Hepatocyte (in vitro differentiated cells): ENCODE results near the gene CYB561D1. TPM values are rescaled to one million over a fixed set of nuclear protein-coding genes. Genes with fewer than 3 reads are reported as not detected.

Experiments
- DNase-seq: peaks from one replicate; pipeline ENCODE4 v3.0.0-alpha.2; 2016; ENCODE audit warnings: low spot score
- H2AFZ ChIP-seq: fragments of 200-600 bp; sonication (generic); 2 replicates; pipeline ENCODE4 v1.6.0; 2016; ENCODE audit warnings: antibody characterized with exemption, mild to moderate bottlenecking
- H3K27ac ChIP-seq: fragments of 200-600 bp; sonication (generic); 2 replicates; pipeline ENCODE4 v1.5.1; 2016; ENCODE audit warnings: mild to moderate bottlenecking
- H3K27me3 ChIP-seq: fragments of 200-600 bp; sonication (generic); 2 replicates; pipeline ENCODE4 v1.6.1; 2016
- H3K36me3 ChIP-seq: fragments of 200-600 bp; sonication (generic); replicated peaks from 2 replicates; pipeline ENCODE4 v1.5.1; 2016; ENCODE audit warnings: low read depth; ENCODE audit not compliant: insufficient read depth
- H3K4me1 ChIP-seq: fragments of 200-600 bp; sonication (generic); 2 replicates; pipeline ENCODE4 v1.5.1; 2016; ENCODE audit warnings: mild to moderate bottlenecking, moderate library complexity; ENCODE audit not compliant: insufficient read depth
- H3K4me2 ChIP-seq: fragments of 200-600 bp; sonication (generic); 2 replicates; pipeline ENCODE4 v1.6.0; 2016
- H3K4me3 ChIP-seq: fragments of 200-600 bp; sonication (generic); 2 replicates; pipeline ENCODE4 v1.5.1; 2016; ENCODE audit warnings: mild to moderate bottlenecking
- H3K79me2 ChIP-seq: fragments of 200-600 bp; sonication (generic); 2 replicates; pipeline ENCODE4 v1.6.0; 2017; ENCODE audit warnings: mild to moderate bottlenecking
- H3K9me2 ChIP-seq: fragments of 200-600 bp; sonication (generic); replicated peaks from 2 replicates; pipeline ENCODE4 v1.6.0; 2017; ENCODE audit warnings: mild to moderate bottlenecking; ENCODE audit not compliant: insufficient read depth
- H3K9me3 ChIP-seq: fragments of 200-600 bp; sonication (generic); 2 replicates; pipeline ENCODE4 v1.5.1; 2016; ENCODE audit warnings: low read depth, mild to moderate bottlenecking
- H4K20me1 ChIP-seq: fragments of 200-600 bp; sonication (generic); 2 replicates; pipeline ENCODE4 v1.6.0; 2016; ENCODE audit warnings: mild to moderate bottlenecking; ENCODE audit not compliant: insufficient read depth, poor library complexity, severe bottlenecking
- CTCF ChIP-seq: fragments of 200-600 bp; sonication (generic); IDR thresholded peaks from 2 replicates; pipeline ENCODE4 v1.5.1; 2016; ENCODE audit warnings: antibody characterized with exemption, mild to moderate bottlenecking; ENCODE audit not compliant: poor library complexity
- EZH2 ChIP-seq: fragments of 200-600 bp; sonication (generic); IDR thresholded peaks from 2 replicates; pipeline ENCODE4 v1.6.1; 2016; ENCODE audit warnings: antibody characterized with exemption, mild to moderate bottlenecking, borderline replicate concordance
- EZH2phosphoT487 ChIP-seq: fragments of 200-600 bp; sonication (generic); IDR thresholded peaks from one replicate; pipeline ENCODE4 v1.6.1; 2018; ENCODE audit warnings: antibody characterized with exemption, mild to moderate bottlenecking, low read depth, moderate library complexity; ENCODE audit not compliant: unreplicated experiment, severe bottlenecking
- WGBS: methylation state at CpG from one replicate; pipeline ENCODE4 v1.1.6; 2016; ENCODE audit warnings: low lambda C conversion rate; ENCODE audit errors: missing lambda C conversion rate; 5-methylcytosine and 5-hydroxymethylcytosine counted together
- polyA plus RNA-seq: library from polyadenylated mRNA; unstranded; fragments of >200 nt; fragmentation: Nextera tagmentation; extraction: Ambion mirVana; gene quantifications from 2 replicates; pipeline ENCODE4 v1.2.1, GENCODE V29; 2016
- total RNA-seq: library from RNA; depleted of rRNA; stranded (reverse); fragments of >200 nt; gene quantifications from 2 replicates; pipeline ENCODE4 v1.2.3, GENCODE V29; 2014

CYB561D1 gene
- total and polyA plus RNA-seq, 2 experiments from 2014 or later: 4.8 to 6.5 TPM

DNA sequence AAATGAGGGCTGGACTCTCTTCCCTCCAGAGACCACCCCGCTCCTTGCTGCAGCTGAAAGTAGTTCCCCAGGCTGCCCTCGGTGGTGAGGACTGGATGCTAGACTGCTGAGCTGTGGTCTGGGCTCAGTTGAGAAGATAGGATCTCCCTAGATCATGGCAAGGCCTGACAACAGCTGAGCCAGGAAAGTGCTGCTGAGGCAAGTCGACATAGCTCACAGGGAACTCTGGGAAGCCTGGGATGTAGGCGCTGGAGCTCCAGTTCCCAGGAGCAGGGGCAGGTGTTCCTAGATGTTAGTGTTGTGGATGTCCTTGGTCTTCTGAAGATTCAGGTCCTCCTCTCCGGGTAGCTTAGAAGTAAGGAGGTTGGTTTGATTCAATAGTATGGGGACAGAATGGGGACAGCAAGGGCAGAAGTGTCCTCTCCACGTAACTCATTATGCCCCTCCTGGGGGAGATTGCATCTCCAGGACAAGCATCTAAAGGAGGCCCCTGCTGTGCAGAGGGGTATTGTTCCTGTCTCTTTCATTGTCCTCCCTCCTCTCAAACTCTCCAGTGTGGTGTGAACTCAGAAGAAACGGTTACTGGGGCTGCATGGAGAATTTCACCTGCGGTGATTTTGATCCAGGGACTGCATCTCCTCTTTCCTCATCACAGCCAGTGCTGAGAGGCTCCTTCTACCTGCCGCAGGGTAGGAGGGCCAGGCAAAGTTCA, 3.7 kb downstream of the CYB561D1 start:
- no peak for DNase-seq
- H3K36me3 ChIP-seq: no peaks in the 10 kb centered on the region
- no peak overlapping the region for H3K27ac ChIP-seq
- 72% methylated on average over 9 of the region's 9 CpGs for WGBS
- no peaks in the 10 kb centered on the region for H4K20me1 ChIP-seq
- H3K9me3 ChIP-seq: no peaks in the 10 kb centered on the region
- no peak overlapping the region for H3K4me3 ChIP-seq
- no peaks in the 10 kb centered on the region for H3K9me2 ChIP-seq
- peaks cover 17% of the 10 kb centered on the region for H3K79me2 ChIP-seq
- TF ChIP-seq EZH2phosphoT487: no peak
- TF ChIP-seq CTCF: no peak
- TF ChIP-seq EZH2: no peak
- H2AFZ ChIP-seq: no peak overlapping the region
- peaks cover 7% of the 10 kb centered on the region for H3K4me1 ChIP-seq
- no peak overlapping the region for H3K4me2 ChIP-seq
- H3K27me3 ChIP-seq: no peaks in the 10 kb centered on the region

- Histone ChIP-seq H3K27me3 (no peaks in the 10 kb centered on the region), H2AFZ (no peak overlapping the region), H3K79me2 (peaks cover 17% of the 10 kb centered on the region), H3K9me3 (no peaks in the 10 kb centered on the region), H3K4me2 (no peak overlapping the region), H3K4me1 (peaks cover 7% of the 10 kb centered on the region), H3K36me3 (no peaks in the 10 kb centered on the region), H4K20me1 (no peaks in the 10 kb centered on the region), H3K4me3 (no peak overlapping the region), H3K9me2 (no peaks in the 10 kb centered on the region), H3K27ac (no peak overlapping the region)
- peak; percentile 45 for DNase-seq
- WGBS: 80% methylated on average over 7 of the region's 12 CpGs
- TF ChIP-seq EZH2phosphoT487: no peak
- TF ChIP-seq EZH2: no peak
- TF ChIP-seq CTCF: peak; percentile 42
Measured at GRCh38 chr1:109498161-109498801, 4.4 kb downstream of the CYB561D1 start.

- Histone ChIP-seq H3K9me3 (no peaks in the 10 kb centered on the region), H3K4me1 (peaks cover 7% of the 10 kb centered on the region), H2AFZ (no peak overlapping the region), H3K79me2 (peaks cover 17% of the 10 kb centered on the region), H3K4me3 (no peak overlapping the region), H4K20me1 (no peaks in the 10 kb centered on the region), H3K9me2 (no peaks in the 10 kb centered on the region), H3K27ac (peak overlapping the region; percentile 66), H3K4me2 (no peak overlapping the region), H3K36me3 (no peaks in the 10 kb centered on the region), H3K27me3 (no peaks in the 10 kb centered on the region)
- TF ChIP-seq CTCF (no peak), EZH2phosphoT487 (no peak), EZH2 (no peak)
- WGBS: 95% methylated on average over 7 of the region's 7 CpGs
- DNase-seq: no peak
Measured at GRCh38 chr1:109499081-109499480, 5.2 kb downstream of the CYB561D1 start.
